ENCODE results near the gene PNMA6E. TPM values are rescaled to one million over a fixed set of nuclear protein-coding genes. Genes with fewer than 3 reads are reported as not detected.

PNMA6E gene
- total and polyA plus RNA-seq, 9 of the 15 experiments (the other 6 are each of a cell fraction or from before 2014, with no cell fraction given): 0.03 TPM; not detected in 8

DNA sequence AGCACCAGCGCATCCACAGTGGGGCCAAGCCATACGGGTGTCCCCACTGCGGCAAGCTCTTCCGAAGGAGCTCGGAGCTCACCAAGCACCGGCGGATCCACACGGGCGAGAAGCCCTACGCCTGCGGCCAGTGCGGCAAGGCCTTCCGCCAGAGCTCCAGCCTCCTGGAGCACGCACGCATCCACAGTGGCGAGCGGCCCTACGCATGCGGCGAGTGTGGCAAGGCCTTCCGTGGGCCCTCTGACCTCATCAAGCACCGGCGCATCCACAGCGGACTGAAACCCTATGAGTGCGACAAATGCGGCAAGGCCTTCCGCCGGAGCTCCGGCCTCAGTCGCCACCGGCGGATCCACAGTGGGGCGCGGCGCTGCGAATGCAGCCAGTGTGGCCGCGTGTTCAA is 53.6 kb downstream of the PNMA6E start (continued):
- TF ChIP-seq, protein P1, sequence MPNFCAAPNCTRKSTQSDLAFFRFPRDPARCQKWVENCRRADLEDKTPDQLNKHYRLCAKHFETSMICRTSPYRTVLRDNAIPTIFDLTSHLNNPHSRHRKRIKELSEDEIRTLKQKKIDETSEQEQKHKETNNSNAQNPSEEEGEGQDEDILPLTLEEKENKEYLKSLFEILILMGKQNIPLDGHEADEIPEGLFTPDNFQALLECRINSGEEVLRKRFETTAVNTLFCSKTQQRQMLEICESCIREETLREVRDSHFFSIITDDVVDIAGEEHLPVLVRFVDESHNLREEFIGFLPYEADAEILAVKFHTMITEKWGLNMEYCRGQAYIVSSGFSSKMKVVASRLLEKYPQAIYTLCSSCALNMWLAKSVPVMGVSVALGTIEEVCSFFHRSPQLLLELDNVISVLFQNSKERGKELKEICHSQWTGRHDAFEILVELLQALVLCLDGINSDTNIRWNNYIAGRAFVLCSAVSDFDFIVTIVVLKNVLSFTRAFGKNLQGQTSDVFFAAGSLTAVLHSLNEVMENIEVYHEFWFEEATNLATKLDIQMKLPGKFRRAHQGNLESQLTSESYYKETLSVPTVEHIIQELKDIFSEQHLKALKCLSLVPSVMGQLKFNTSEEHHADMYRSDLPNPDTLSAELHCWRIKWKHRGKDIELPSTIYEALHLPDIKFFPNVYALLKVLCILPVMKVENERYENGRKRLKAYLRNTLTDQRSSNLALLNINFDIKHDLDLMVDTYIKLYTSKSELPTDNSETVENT (CRISPR knock-in tag; IDR thresholded peaks at IDR 0.05): no peak
- 0 out of 2 replicates have a peak, but pooled peaks have one; percentile 37 for TF ChIP-seq POLR2G (IDR thresholded peaks at IDR 0.05; ENCODE audit: low read depth, low read length)

Small RNA genes within 50 kb of the gene (small RNA-seq; reads per million reads assigned to genes)
- not detected for gene AC152007.1
- gene RN7SL667P: not detected

Other genes starting within 250 kb of the PNMA6E start
Only the 7 nearest of the 10 such genes appear.
- gene PNMA6F, start 79.6 kb downstream of the PNMA6E start, total RNA-seq (2014; rRNA removed): not detected in 2 replicates
- gene PNMA6F, start 79.6 kb downstream of the PNMA6E start, total RNA-seq (2014; rRNA removed; fragmentation: Illumina TruSeq; extraction: Trizol): not detected in 2 replicates
- not detected in 2 replicates for gene PNMA6F, start 79.6 kb downstream of the PNMA6E start, total RNA-seq (2015; rRNA removed; fragmentation: Illumina TruSeq; extraction: Trizol)
- gene PNMA6F, start 79.6 kb downstream of the PNMA6E start, total RNA-seq (2021): not detected in 2 replicates
- gene PNMA6F, start 79.6 kb downstream of the PNMA6E start, polyA plus RNA-seq (2011; rRNA removed): not detected in 2 replicates
- gene PNMA6F, start 79.6 kb downstream of the PNMA6E start, polyA plus RNA-seq (2014; fragmentation: Illumina TruSeq; extraction: Trizol): not detected in 2 replicates
- not detected for gene PNMA6F, start 79.6 kb downstream of the PNMA6E start, polyA plus RNA-seq (2014; fragmentation: Nextera tagmentation; extraction: Ambion mirVana)
- not detected in 2 replicates for gene PNMA6F, start 79.6 kb downstream of the PNMA6E start, polyA plus RNA-seq (2014; rRNA removed)
- gene ZNF275, start 67.2 kb downstream of the PNMA6E start, total RNA-seq (2014; rRNA removed): 7.8 and 10.0 TPM in 2 replicates
- 8.7 and 9.1 TPM in 2 replicates for gene ZNF275, start 67.2 kb downstream of the PNMA6E start, total RNA-seq (2014; rRNA removed; fragmentation: Illumina TruSeq; extraction: Trizol)
- gene ZNF275, start 67.2 kb downstream of the PNMA6E start, total RNA-seq (2015; rRNA removed; fragmentation: Illumina TruSeq; extraction: Trizol): 12.3 and 12.5 TPM in 2 replicates
- gene ZNF275, start 67.2 kb downstream of the PNMA6E start, total RNA-seq (2021): 16.9 and 19.1 TPM in 2 replicates
- gene ZNF275, start 67.2 kb downstream of the PNMA6E start, polyA plus RNA-seq (2011; rRNA removed): 15.3 and 16.9 TPM in 2 replicates
- 15.0 and 17.4 TPM in 2 replicates for gene ZNF275, start 67.2 kb downstream of the PNMA6E start, polyA plus RNA-seq (2014; fragmentation: Illumina TruSeq; extraction: Trizol)
- gene ZNF275, start 67.2 kb downstream of the PNMA6E start, polyA plus RNA-seq (2014; fragmentation: Nextera tagmentation; extraction: Ambion mirVana): 1 to 10 TPM; 2.1 to 3.1 TPM
- 12.0 and 13.6 TPM in 2 replicates for gene ZNF275, start 67.2 kb downstream of the PNMA6E start, polyA plus RNA-seq (2014; rRNA removed)
- 2.0 and 2.9 TPM in 2 replicates for gene ZFP92, start 10.1 kb upstream of the PNMA6E start, total RNA-seq (2014; rRNA removed)
- gene ZFP92, start 10.1 kb upstream of the PNMA6E start, total RNA-seq (2014; rRNA removed; fragmentation: Illumina TruSeq; extraction: Trizol): 1.5 and 1.8 TPM in 2 replicates
- gene ZFP92, start 10.1 kb upstream of the PNMA6E start, total RNA-seq (2015; rRNA removed; fragmentation: Illumina TruSeq; extraction: Trizol): 2.6 and 2.7 TPM in 2 replicates
- gene ZFP92, start 10.1 kb upstream of the PNMA6E start, total RNA-seq (2021): 3.3 and 3.5 TPM in 2 replicates
- 0.98 and 1.2 TPM in 2 replicates for gene ZFP92, start 10.1 kb upstream of the PNMA6E start, polyA plus RNA-seq (2011; rRNA removed)
- 2.1 and 2.4 TPM in 2 replicates for gene ZFP92, start 10.1 kb upstream of the PNMA6E start, polyA plus RNA-seq (2014; fragmentation: Illumina TruSeq; extraction: Trizol)
- gene ZFP92, start 10.1 kb upstream of the PNMA6E start, polyA plus RNA-seq (2014; fragmentation: Nextera tagmentation; extraction: Ambion mirVana): under 1 TPM; 0.32 to 0.34 TPM
- gene ZFP92, start 10.1 kb upstream of the PNMA6E start, polyA plus RNA-seq (2014; rRNA removed): 1.3 and 1.9 TPM in 2 replicates
- 1.5 and 3.0 TPM in 2 replicates for gene TREX2, start 44.7 kb upstream of the PNMA6E start, total RNA-seq (2014; rRNA removed)
- 0.11 and 0.13 TPM in 2 replicates for gene TREX2, start 44.7 kb upstream of the PNMA6E start, total RNA-seq (2014; rRNA removed; fragmentation: Illumina TruSeq; extraction: Trizol)
- 0.33 and 0.49 TPM in 2 replicates for gene TREX2, start 44.7 kb upstream of the PNMA6E start, total RNA-seq (2015; rRNA removed; fragmentation: Illumina TruSeq; extraction: Trizol)
- gene TREX2, start 44.7 kb upstream of the PNMA6E start, total RNA-seq (2021): 0.51 and 0.82 TPM in 2 replicates
- gene TREX2, start 44.7 kb upstream of the PNMA6E start, polyA plus RNA-seq (2011; rRNA removed): 0.07 and 0.22 TPM in 2 replicates
- gene TREX2, start 44.7 kb upstream of the PNMA6E start, polyA plus RNA-seq (2014; fragmentation: Illumina TruSeq; extraction: Trizol): 0.10 and 0.21 TPM in 2 replicates
- gene TREX2, start 44.7 kb upstream of the PNMA6E start, polyA plus RNA-seq (2014; fragmentation: Nextera tagmentation; extraction: Ambion mirVana): not detected
- gene TREX2, start 44.7 kb upstream of the PNMA6E start, polyA plus RNA-seq (2014; rRNA removed): 0.70 and 0.82 TPM in 2 replicates
- 64.7 and 64.8 TPM in 2 replicates for gene HAUS7, start 69.2 kb upstream of the PNMA6E start, total RNA-seq (2014; rRNA removed)
- 38.5 and 48.6 TPM in 2 replicates for gene HAUS7, start 69.2 kb upstream of the PNMA6E start, total RNA-seq (2014; rRNA removed; fragmentation: Illumina TruSeq; extraction: Trizol)
- gene HAUS7, start 69.2 kb upstream of the PNMA6E start, total RNA-seq (2015; rRNA removed; fragmentation: Illumina TruSeq; extraction: Trizol): 48.8 and 51.0 TPM in 2 replicates
- 94.0 and 94.9 TPM in 2 replicates for gene HAUS7, start 69.2 kb upstream of the PNMA6E start, total RNA-seq (2021)
- 38.0 and 44.3 TPM in 2 replicates for gene HAUS7, start 69.2 kb upstream of the PNMA6E start, polyA plus RNA-seq (2011; rRNA removed)
- gene HAUS7, start 69.2 kb upstream of the PNMA6E start, polyA plus RNA-seq (2014; fragmentation: Illumina TruSeq; extraction: Trizol): 49.7 and 56.9 TPM in 2 replicates
- 10 to 100 TPM in 1 of 2 experiments, 1 to 10 TPM in 1; 10.0 to 26.1 TPM for gene HAUS7, start 69.2 kb upstream of the PNMA6E start, polyA plus RNA-seq (2014; fragmentation: Nextera tagmentation; extraction: Ambion mirVana)
- gene HAUS7, start 69.2 kb upstream of the PNMA6E start, polyA plus RNA-seq (2014; rRNA removed): 70.4 and 75.6 TPM in 2 replicates
- not detected in 2 replicates for gene BGN, start 93.6 kb upstream of the PNMA6E start, total RNA-seq (2014; rRNA removed)
- gene BGN, start 93.6 kb upstream of the PNMA6E start, total RNA-seq (2014; rRNA removed; fragmentation: Illumina TruSeq; extraction: Trizol): not detected in 2 replicates
- not detected in 2 replicates for gene BGN, start 93.6 kb upstream of the PNMA6E start, total RNA-seq (2015; rRNA removed; fragmentation: Illumina TruSeq; extraction: Trizol)
- 0.11 TPM in 2 replicates for gene BGN, start 93.6 kb upstream of the PNMA6E start, total RNA-seq (2021)
- not detected in 2 replicates for gene BGN, start 93.6 kb upstream of the PNMA6E start, polyA plus RNA-seq (2011; rRNA removed)
- not detected in 2 replicates for gene BGN, start 93.6 kb upstream of the PNMA6E start, polyA plus RNA-seq (2014; fragmentation: Illumina TruSeq; extraction: Trizol)
- not detected for gene BGN, start 93.6 kb upstream of the PNMA6E start, polyA plus RNA-seq (2014; fragmentation: Nextera tagmentation; extraction: Ambion mirVana)
- gene BGN, start 93.6 kb upstream of the PNMA6E start, polyA plus RNA-seq (2014; rRNA removed): not detected in 2 replicates
- gene ATP2B3, start 116.3 kb upstream of the PNMA6E start, total RNA-seq (2014; rRNA removed): not detected in 2 replicates
- not detected in 2 replicates for gene ATP2B3, start 116.3 kb upstream of the PNMA6E start, total RNA-seq (2014; rRNA removed; fragmentation: Illumina TruSeq; extraction: Trizol)
- gene ATP2B3, start 116.3 kb upstream of the PNMA6E start, total RNA-seq (2015; rRNA removed; fragmentation: Illumina TruSeq; extraction: Trizol): not detected in 2 replicates
- gene ATP2B3, start 116.3 kb upstream of the PNMA6E start, total RNA-seq (2021): not detected in 2 replicates
- gene ATP2B3, start 116.3 kb upstream of the PNMA6E start, polyA plus RNA-seq (2011; rRNA removed): 0.04 TPM in 1 of 2 replicates, not detected in the other
- gene ATP2B3, start 116.3 kb upstream of the PNMA6E start, polyA plus RNA-seq (2014; fragmentation: Illumina TruSeq; extraction: Trizol): not detected in 2 replicates
- under 1 TPM in 1 of 2 experiments, not detected in 1; 0.04 TPM for gene ATP2B3, start 116.3 kb upstream of the PNMA6E start, polyA plus RNA-seq (2014; fragmentation: Nextera tagmentation; extraction: Ambion mirVana)
- gene ATP2B3, start 116.3 kb upstream of the PNMA6E start, polyA plus RNA-seq (2014; rRNA removed): 0.04 TPM in 1 of 2 replicates, not detected in the other

Data from K562 (cell line).